Measurements from ENCODE around the gene IGDCC3.

IGDCC3 gene

GRCh38 chr15:65383991-65384390, 6.2 kb upstream of the IGDCC3 start:
- TF ChIP-seq CTCF (IDR thresholded peaks at IDR 0.05; ENCODE audit: insufficient read depth, low read depth, low read length, missing control alignments), result no peak
- DNase-seq (ENCODE audit: low read depth), result no peak
- H3K4me3 ChIP-seq (ENCODE audit: low read length), result no peak overlapping the region

- H3K4me3 ChIP-seq (ENCODE audit: low read length), result no peak overlapping the region
- DNase-seq (ENCODE audit: low read depth), result no peak
- no peak for TF ChIP-seq CTCF (IDR thresholded peaks at IDR 0.05; ENCODE audit: insufficient read depth, low read depth, low read length, missing control alignments)
Observed at GRCh38 chr15:65383456-65383855, 5.7 kb upstream of the IGDCC3 start.

- no peak for DNase-seq (ENCODE audit: low read depth)
- H3K4me3 ChIP-seq (ENCODE audit: low read length), result no peak overlapping the region
- no peak for TF ChIP-seq CTCF (IDR thresholded peaks at IDR 0.05; ENCODE audit: insufficient read depth, low read depth, low read length, missing control alignments)
Observed at GRCh38 chr15:65382921-65383320, 5.1 kb upstream of the IGDCC3 start.

- no peak overlapping the region for H3K4me3 ChIP-seq (ENCODE audit: low read length)
- no peak for TF ChIP-seq CTCF (IDR thresholded peaks at IDR 0.05; ENCODE audit: insufficient read depth, low read depth, low read length, missing control alignments)
- no peak for DNase-seq (ENCODE audit: low read depth)
Observed at GRCh38 chr15:65382146-65382491, 4.3 kb upstream of the IGDCC3 start.

- no peak for DNase-seq (ENCODE audit: low read depth)
- TF ChIP-seq CTCF (IDR thresholded peaks at IDR 0.05; ENCODE audit: insufficient read depth, low read depth, low read length, missing control alignments), result no peak
- no peak overlapping the region for H3K4me3 ChIP-seq (ENCODE audit: low read length)
Observed at GRCh38 chr15:65381445-65382145, 3.8 kb upstream of the IGDCC3 start.

GRCh38 chr15:65379986-65380385, 2.2 kb upstream of the IGDCC3 start:
- TF ChIP-seq CTCF (IDR thresholded peaks at IDR 0.05; ENCODE audit: insufficient read depth, low read depth, low read length, missing control alignments), result no peak
- no peak overlapping the region for H3K4me3 ChIP-seq (ENCODE audit: low read length)
- DNase-seq (ENCODE audit: low read depth), result no peak
